Measurements from ENCODE around the gene ALDOC.

Gene ALDOC

DNA sequence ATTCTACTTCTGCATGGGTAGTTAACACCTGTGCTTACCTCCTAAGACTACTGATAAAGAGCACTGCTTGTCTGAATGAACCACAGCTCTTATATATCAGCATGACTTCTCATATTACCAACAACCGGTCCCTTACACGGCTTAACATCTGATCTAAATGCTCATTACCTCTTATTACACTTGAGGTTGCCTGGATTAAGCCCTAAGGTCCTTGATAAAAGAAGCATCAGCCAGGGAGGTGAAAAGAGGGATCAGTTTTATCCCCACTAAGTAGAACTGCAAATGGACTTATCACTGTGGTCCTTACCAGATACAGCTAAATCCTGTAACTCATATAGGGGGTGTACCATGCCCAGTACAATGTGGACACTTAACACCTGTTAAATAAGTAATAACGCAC lies 45.5 kb upstream of the ALDOC start:
- H3K36me3 ChIP-seq (ENCODE audit: control insufficient read depth, low read length): peaks cover 90% of the 10 kb centered on the region
- H3K4me2 ChIP-seq (ENCODE audit: low read length): no peak overlapping the region

GRCh38 chr17:28620010-28620409 lies 43.3 kb upstream of the ALDOC start:
- no peak for TF ChIP-seq EZH2phosphoT487 (IDR thresholded peaks at IDR 0.05; ENCODE audit: borderline replicate concordance, low read length)
- TF ChIP-seq CTCF (IDR thresholded peaks at IDR 0.05; ENCODE audit: low read depth, low read length, poor library complexity, severe bottlenecking): no peak
- Histone ChIP-seq H3K9me3 (ENCODE audit: control insufficient read depth, insufficient read depth, low read length) (no peaks in the 10 kb centered on the region), H4K20me1 (ENCODE audit: control insufficient read depth, insufficient read depth, low read depth, low read length) (peaks cover 3% of the 10 kb centered on the region; the same call in 1 of the 2 replicates), H3K4me2 (ENCODE audit: low read length) (no peak overlapping the region), H3K79me2 (ENCODE audit: control insufficient read depth, low read length) (no peaks in the 10 kb centered on the region), H3F3A (ENCODE audit: control insufficient read depth, insufficient read depth) (0 out of 2 replicates have a peak, but pooled peaks cover 4% of the 10 kb centered on the region), H3K27ac (ENCODE audit: low read depth, low read length) (no peak overlapping the region), H3K4me1 (ENCODE audit: control insufficient read depth, low read length) (no peaks in the 10 kb centered on the region), H3K36me3 (ENCODE audit: control insufficient read depth, low read length) (peaks cover 97% of the 10 kb centered on the region), H3K9me2 (replicated peaks; ENCODE audit: control insufficient read depth, low read length) (no peaks in the 10 kb centered on the region), H3K27me3 (ENCODE audit: control insufficient read depth, low read length) (no peaks in the 10 kb centered on the region), H3K4me3 (ENCODE audit: low read length) (no peak overlapping the region)

More for the DNA sequence above, 45.5 kb upstream of the ALDOC start:
- H3K4me1 ChIP-seq (ENCODE audit: control insufficient read depth, low read length): no peaks in the 10 kb centered on the region
- no peaks in the 10 kb centered on the region for H3K79me2 ChIP-seq (ENCODE audit: control insufficient read depth, low read length)
- H3F3A ChIP-seq (ENCODE audit: control insufficient read depth, insufficient read depth): 0 out of 2 replicates have a peak, but pooled peaks cover 4% of the 10 kb centered on the region
- H3K27me3 ChIP-seq (ENCODE audit: control insufficient read depth, low read length): no peaks in the 10 kb centered on the region
- H4K20me1 ChIP-seq (ENCODE audit: control insufficient read depth, insufficient read depth, low read depth, low read length): no peaks in the 10 kb centered on the region; the same call in 1 of the 2 replicates
- no peaks in the 10 kb centered on the region for H3K9me2 ChIP-seq (replicated peaks; ENCODE audit: control insufficient read depth, low read length)
- no peak overlapping the region for H3K4me3 ChIP-seq (ENCODE audit: low read length)
- H3K9me3 ChIP-seq (ENCODE audit: control insufficient read depth, insufficient read depth, low read length): no peaks in the 10 kb centered on the region
- no peak for TF ChIP-seq CTCF (IDR thresholded peaks at IDR 0.05; ENCODE audit: low read depth, low read length, poor library complexity, severe bottlenecking)
- no peak for TF ChIP-seq EZH2phosphoT487 (IDR thresholded peaks at IDR 0.05; ENCODE audit: borderline replicate concordance, low read length)
- no peak overlapping the region for H3K27ac ChIP-seq (ENCODE audit: low read depth, low read length)

GRCh38 chr17:28618464-28618863 lies 41.8 kb upstream of the ALDOC start:
- H3K9me3 ChIP-seq (ENCODE audit: control insufficient read depth, insufficient read depth, low read length): no peaks in the 10 kb centered on the region
- H4K20me1 ChIP-seq (ENCODE audit: control insufficient read depth, insufficient read depth, low read depth, low read length): peaks cover 3% of the 10 kb centered on the region; the same call in 1 of the 2 replicates
- H3K4me2 ChIP-seq (ENCODE audit: low read length): no peak overlapping the region
- no peaks in the 10 kb centered on the region for H3K27me3 ChIP-seq (ENCODE audit: control insufficient read depth, low read length)
- H3F3A ChIP-seq (ENCODE audit: control insufficient read depth, insufficient read depth): 0 out of 2 replicates have a peak, but pooled peaks cover 4% of the 10 kb centered on the region
- H3K4me3 ChIP-seq (ENCODE audit: low read length): no peak overlapping the region
- H3K36me3 ChIP-seq (ENCODE audit: control insufficient read depth, low read length): peaks cover 96% of the 10 kb centered on the region
- H3K9me2 ChIP-seq (replicated peaks; ENCODE audit: control insufficient read depth, low read length): no peaks in the 10 kb centered on the region
- H3K4me1 ChIP-seq (ENCODE audit: control insufficient read depth, low read length): no peaks in the 10 kb centered on the region
- no peaks in the 10 kb centered on the region for H3K79me2 ChIP-seq (ENCODE audit: control insufficient read depth, low read length)
- TF ChIP-seq CTCF (IDR thresholded peaks at IDR 0.05; ENCODE audit: low read depth, low read length, poor library complexity, severe bottlenecking): no peak
- no peak for TF ChIP-seq EZH2phosphoT487 (IDR thresholded peaks at IDR 0.05; ENCODE audit: borderline replicate concordance, low read length)
- no peak overlapping the region for H3K27ac ChIP-seq (ENCODE audit: low read depth, low read length)
